SK-N-SH (cell line): ENCODE data around the gene RNLS. TPM values are rescaled to one million over a fixed set of nuclear protein-coding genes. Genes with fewer than 3 reads are reported as not detected.

Experiments
- CTCF ChIA-PET: fragments of 300-600, 350-600 bp; formaldehyde crosslinking; extraction: SDS; loops from one replicate; lab custom pipeline; 2021; lab: Yijun Ruan, JAX
- POLR2A ChIA-PET: fragments of 350-600 bp; sonication (Branson Sonifier 250); formaldehyde crosslinking; extraction: SDS; loops from one replicate; lab custom pipeline; 2020; ENCODE audit warnings: antibody characterized with exemption, inconsistent platforms; lab: Yijun Ruan, JAX
- DNase-seq: peaks from one replicate; pipeline ENCODE4 v3.0.0; 2012
- H2AFZ ChIP-seq: fragments of 200-600 bp; sonication (generic); 2 replicates; pipeline ENCODE4 v1.8.1; 2016; ENCODE audit warnings: antibody characterized with exemption, mild to moderate bottlenecking, low read depth
- H3F3A ChIP-seq: fragments of 200-600 bp; sonication (generic); replicated peaks from 2 replicates; pipeline ENCODE3; 2016; ENCODE audit warnings: antibody characterized with exemption, mild to moderate bottlenecking; ENCODE audit not compliant: insufficient read depth
- H3K27ac ChIP-seq, 2 experiments: fragments of 200-500 bp in 1 of 2; fragments of 200-600 bp in 1 of 2; sonication (Bioruptor generic) in 1 of 2; sonication (generic), shearing (Covaris generic) in 1 of 2; 2 replicates each; pipeline versions ENCODE4 v1.5.1 to v1.6.1; 2014 to 2016; ENCODE audit warnings: low read depth in 2 of 2, inconsistent platforms in 1 of 2, low read length in 1 of 2, mild to moderate bottlenecking in 1 of 2, mixed read lengths in 1 of 2
- H3K27me3 ChIP-seq: fragments of 200-600 bp; sonication (generic), shearing (Covaris generic); 2 replicates; pipeline ENCODE4 v1.6.1; 2016; ENCODE audit warnings: mixed run types; ENCODE audit not compliant: insufficient read depth
- H3K36me3 ChIP-seq, 2 experiments: fragments of 200-500 bp in 1 of 2; fragments of 200-600 bp in 1 of 2; sonication (Bioruptor generic) in 1 of 2; sonication (generic) in 1 of 2; replicated peaks in 1 of 2; 2 replicates each; pipeline versions ENCODE3 to v1.5.1; 2014 to 2016; ENCODE audit warnings: low read length in 1 of 2, mild to moderate bottlenecking in 1 of 2; ENCODE audit not compliant: insufficient read depth in 2 of 2, control insufficient read depth in 1 of 2
- H3K4me1 ChIP-seq, 2 experiments: fragments of 200-500 bp in 1 of 2; fragments of 200-600 bp in 1 of 2; sonication (Bioruptor generic) in 1 of 2; sonication (generic), shearing (Covaris generic) in 1 of 2; 2 replicates each; pipeline versions ENCODE4 v1.5.1 to v1.6.1; 2014 to 2016; ENCODE audit warnings: low read depth in 1 of 2, low read length in 1 of 2, mixed run types in 1 of 2; ENCODE audit not compliant: insufficient read depth in 2 of 2, control insufficient read depth in 1 of 2
- H3K4me2 ChIP-seq: fragments of 200-600 bp; sonication (generic), shearing (Covaris generic); 2 replicates; pipeline ENCODE4 v1.6.1; 2017; ENCODE audit warnings: mixed run types
- H3K4me3 ChIP-seq, 2 experiments: fragments of 200-500 bp in 1 of 2; fragments of 200-600 bp in 1 of 2; sonication (Bioruptor generic) in 1 of 2; sonication (generic), shearing (Covaris generic) in 1 of 2; 2 replicates each; pipeline versions ENCODE4 v1.5.1 to v1.8.1; 2014 to 2016; ENCODE audit warnings: low read depth in 2 of 2, inconsistent platforms in 1 of 2, low read length in 1 of 2, mild to moderate bottlenecking in 1 of 2, mixed read lengths in 1 of 2, moderate library complexity in 1 of 2
- H3K79me2 ChIP-seq: fragments of 200-600 bp; sonication (generic); 2 replicates; pipeline ENCODE4 v1.8.1; 2017; ENCODE audit warnings: mild to moderate bottlenecking; ENCODE audit not compliant: insufficient read depth
- H3K9ac ChIP-seq: fragments of 200-600 bp; sonication (generic); 2 replicates; pipeline ENCODE4 v1.6.1; 2017; ENCODE audit warnings: mixed run types
- H3K9me2 ChIP-seq: fragments of 200-600 bp; sonication (generic); 2 replicates; pipeline ENCODE4 v1.6.1; 2017; ENCODE audit warnings: mixed run types
- H3K9me3 ChIP-seq: fragments of 200-600 bp; sonication (generic); 2 replicates; pipeline ENCODE4 v1.6.1; 2017; ENCODE audit warnings: mixed run types, mild to moderate bottlenecking, moderate library complexity
- H4K20me1 ChIP-seq: fragments of 200-600 bp; sonication (generic); 2 replicates; pipeline ENCODE4 v1.6.1; 2017; ENCODE audit warnings: mild to moderate bottlenecking, mixed run types; ENCODE audit not compliant: insufficient read depth
- CHD2 ChIP-seq: fragments of 150-350 bp; IDR thresholded peaks from 2 replicates; pipeline ENCODE4 v1.6.1; 2018; ENCODE audit warnings: low read length; ENCODE audit not compliant: partially characterized antibody
- ELF1 ChIP-seq: IDR thresholded peaks from 2 replicates; pipeline ENCODE4 v1.4.0; 2012
- FOSL2 ChIP-seq: IDR thresholded peaks from 2 replicates; pipeline ENCODE4 v1.4.0; 2012; ENCODE audit warnings: low read depth, mild to moderate bottlenecking, moderate library complexity, borderline replicate concordance
- GATA2 ChIP-seq: sonication (generic); formaldehyde crosslinking; IDR thresholded peaks from 2 replicates; pipeline ENCODE4 v1.5.0; 2020; ENCODE audit warnings: mild to moderate bottlenecking, missing genetic modification reagents
- MEF2A ChIP-seq: IDR thresholded peaks from 2 replicates; pipeline ENCODE4 v1.4.0; 2012; ENCODE audit warnings: low read depth, borderline replicate concordance
- MXI1 ChIP-seq: IDR thresholded peaks from 2 replicates; pipeline ENCODE4 v1.6.1; 2012; ENCODE audit warnings: mild to moderate bottlenecking, low read depth, low read length, improper control_type of control experiment
- NFIC ChIP-seq: IDR thresholded peaks from 2 replicates; pipeline ENCODE4 v1.4.0; 2012; ENCODE audit warnings: borderline replicate concordance
- POLR2AphosphoS5 ChIP-seq: IDR thresholded peaks from 2 replicates; pipeline ENCODE4 v1.6.1; 2012; ENCODE audit warnings: low read depth, low read length
- RFX5 ChIP-seq: IDR thresholded peaks from 2 replicates; pipeline ENCODE4 v1.6.1; 2012; ENCODE audit warnings: mild to moderate bottlenecking, improper control_type of control experiment, low read length
- TAF1 ChIP-seq: IDR thresholded peaks from 2 replicates; pipeline ENCODE4 v1.6.1; 2012; ENCODE audit warnings: low read depth, mild to moderate bottlenecking, low read length, moderate library complexity, borderline replicate concordance
- TCF12 ChIP-seq: IDR thresholded peaks from 2 replicates; pipeline ENCODE4 v1.4.0; 2012
- WGBS: methylation state at CpG from one replicate; pipeline ENCODE4 v1.1.6; 2017; ENCODE audit warnings: low lambda C conversion rate; 5-methylcytosine and 5-hydroxymethylcytosine counted together
- polyA plus RNA-seq, 3 experiments: library from polyadenylated mRNA; depleted of rRNA; stranded (reverse); fragments of >200 nt; gene quantifications; 2 replicates each; pipeline ENCODE4 v1.2.3, GENCODE V29; 2012
- TF ChIP-seq, protein P1 (sequence below): fragments of 200-600 bp; sonication (generic); IDR thresholded peaks from 2 replicates; pipeline ENCODE4 v1.6.1; 2017; ENCODE audit warnings: antibody characterized with exemption, mild to moderate bottlenecking, moderate library complexity
- TF ChIP-seq, protein P2 (sequence below): IDR thresholded peaks from 2 replicates; pipeline ENCODE4 v1.4.0; 2012; ENCODE audit warnings: low read depth, borderline replicate concordance
- TF ChIP-seq, protein P3 (sequence below): fragments of 150-350 bp; IDR thresholded peaks from 2 replicates; pipeline ENCODE4 v1.6.1; 2016; ENCODE audit warnings: mild to moderate bottlenecking, low read depth, low read length

Gene RNLS
- polyA plus RNA-seq, 1 of the 3 experiments (the other 2 are of a cell fraction): not detected

DNA sequence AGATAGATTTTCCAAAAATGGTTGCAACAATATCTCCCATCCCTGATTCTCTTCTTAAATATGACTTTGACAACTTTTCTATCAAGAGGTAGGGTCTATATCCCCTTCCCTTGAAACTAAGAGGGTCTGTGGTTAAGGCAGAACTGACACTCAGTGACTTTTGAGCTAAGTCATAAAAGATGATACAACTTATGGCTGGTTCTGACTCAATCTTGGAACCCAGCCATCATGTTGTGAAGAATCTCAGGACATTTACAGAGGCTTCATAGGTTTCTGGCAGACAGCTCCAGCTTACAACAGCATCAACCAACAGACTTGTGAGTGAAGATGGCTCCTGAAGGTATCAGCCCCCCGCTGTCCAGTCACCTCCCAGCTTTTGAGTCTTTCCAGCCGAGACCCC is 203.5 kb downstream of the RNLS start (continued):
- TF ChIP-seq, protein P1, sequence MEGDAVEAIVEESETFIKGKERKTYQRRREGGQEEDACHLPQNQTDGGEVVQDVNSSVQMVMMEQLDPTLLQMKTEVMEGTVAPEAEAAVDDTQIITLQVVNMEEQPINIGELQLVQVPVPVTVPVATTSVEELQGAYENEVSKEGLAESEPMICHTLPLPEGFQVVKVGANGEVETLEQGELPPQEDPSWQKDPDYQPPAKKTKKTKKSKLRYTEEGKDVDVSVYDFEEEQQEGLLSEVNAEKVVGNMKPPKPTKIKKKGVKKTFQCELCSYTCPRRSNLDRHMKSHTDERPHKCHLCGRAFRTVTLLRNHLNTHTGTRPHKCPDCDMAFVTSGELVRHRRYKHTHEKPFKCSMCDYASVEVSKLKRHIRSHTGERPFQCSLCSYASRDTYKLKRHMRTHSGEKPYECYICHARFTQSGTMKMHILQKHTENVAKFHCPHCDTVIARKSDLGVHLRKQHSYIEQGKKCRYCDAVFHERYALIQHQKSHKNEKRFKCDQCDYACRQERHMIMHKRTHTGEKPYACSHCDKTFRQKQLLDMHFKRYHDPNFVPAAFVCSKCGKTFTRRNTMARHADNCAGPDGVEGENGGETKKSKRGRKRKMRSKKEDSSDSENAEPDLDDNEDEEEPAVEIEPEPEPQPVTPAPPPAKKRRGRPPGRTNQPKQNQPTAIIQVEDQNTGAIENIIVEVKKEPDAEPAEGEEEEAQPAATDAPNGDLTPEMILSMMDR: no peak

DNA sequence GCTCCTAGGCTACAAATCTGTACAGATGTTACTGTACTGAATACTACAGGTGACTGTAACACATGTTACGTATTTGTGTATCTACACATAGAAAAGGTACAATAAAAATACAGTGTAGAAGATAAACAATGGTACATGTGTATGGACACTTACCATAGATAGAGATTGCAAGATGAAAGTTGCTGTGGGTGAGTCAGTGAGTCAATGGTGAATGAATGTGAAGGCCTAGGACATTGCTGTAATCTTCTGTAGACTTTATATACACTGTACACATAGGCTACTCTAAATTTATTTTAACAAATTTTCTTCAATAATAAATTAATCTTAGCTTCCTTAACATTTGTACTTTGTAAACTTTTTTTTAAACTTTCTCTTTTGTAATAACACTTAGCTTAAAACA is 205.6 kb downstream of the RNLS start:
- no peak for DNase-seq
- WGBS: 86% methylated on average over 1 of the region's 1 CpG
- CTCF ChIA-PET: interaction anchor here (1.0 to 2.6 kb wide), 3 partner anchors 12 to 130 kb away, joined by 3 to 12 read pairs (median 3); no protein-coding TSS in a partner anchor

GRCh38 chr10:88374392-88375175 is 208.5 kb downstream of the RNLS start:
- H3K4me1 ChIP-seq: peaks cover 0 to 1% of the 10 kb centered on the region in 2 experiments; a peak in 2 of 4 replicates
- no peaks in the 10 kb centered on the region for H3K27me3 ChIP-seq
- no peak overlapping the region for H3K9ac ChIP-seq
- ChIA-PET CTCF (interaction anchor here (0.7 to 1.6 kb wide), 3 partner anchors 8 to 28 kb away, joined by 3 read pairs; no protein-coding TSS in a partner anchor), POLR2A (no interaction called here)
- no peak for DNase-seq
- no peak overlapping the region for H3K4me2 ChIP-seq
- no peaks in the 10 kb centered on the region for H3K9me2 ChIP-seq
- 91% methylated on average over 4 of the region's 4 CpGs for WGBS
- no peaks in the 10 kb centered on the region for H3K79me2 ChIP-seq
- no peaks in the 10 kb centered on the region for H3F3A ChIP-seq
- H3K4me3 ChIP-seq: no peak overlapping the region
- no peaks in the 10 kb centered on the region for H3K9me3 ChIP-seq
- no peaks in the 10 kb centered on the region for H3K36me3 ChIP-seq
- no peak overlapping the region for H2AFZ ChIP-seq
- no peak overlapping the region for H3K27ac ChIP-seq
- no peaks in the 10 kb centered on the region for H4K20me1 ChIP-seq
- no peak for TF ChIP-seq TCF12
- TF ChIP-seq, protein P2, sequence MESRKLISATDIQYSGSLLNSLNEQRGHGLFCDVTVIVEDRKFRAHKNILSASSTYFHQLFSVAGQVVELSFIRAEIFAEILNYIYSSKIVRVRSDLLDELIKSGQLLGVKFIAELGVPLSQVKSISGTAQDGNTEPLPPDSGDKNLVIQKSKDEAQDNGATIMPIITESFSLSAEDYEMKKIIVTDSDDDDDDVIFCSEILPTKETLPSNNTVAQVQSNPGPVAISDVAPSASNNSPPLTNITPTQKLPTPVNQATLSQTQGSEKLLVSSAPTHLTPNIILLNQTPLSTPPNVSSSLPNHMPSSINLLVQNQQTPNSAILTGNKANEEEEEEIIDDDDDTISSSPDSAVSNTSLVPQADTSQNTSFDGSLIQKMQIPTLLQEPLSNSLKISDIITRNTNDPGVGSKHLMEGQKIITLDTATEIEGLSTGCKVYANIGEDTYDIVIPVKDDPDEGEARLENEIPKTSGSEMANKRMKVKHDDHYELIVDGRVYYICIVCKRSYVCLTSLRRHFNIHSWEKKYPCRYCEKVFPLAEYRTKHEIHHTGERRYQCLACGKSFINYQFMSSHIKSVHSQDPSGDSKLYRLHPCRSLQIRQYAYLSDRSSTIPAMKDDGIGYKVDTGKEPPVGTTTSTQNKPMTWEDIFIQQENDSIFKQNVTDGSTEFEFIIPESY: no peak
- TF ChIP-seq TAF1: no peak
- TF ChIP-seq POLR2AphosphoS5: no peak
- TF ChIP-seq, protein P3, sequence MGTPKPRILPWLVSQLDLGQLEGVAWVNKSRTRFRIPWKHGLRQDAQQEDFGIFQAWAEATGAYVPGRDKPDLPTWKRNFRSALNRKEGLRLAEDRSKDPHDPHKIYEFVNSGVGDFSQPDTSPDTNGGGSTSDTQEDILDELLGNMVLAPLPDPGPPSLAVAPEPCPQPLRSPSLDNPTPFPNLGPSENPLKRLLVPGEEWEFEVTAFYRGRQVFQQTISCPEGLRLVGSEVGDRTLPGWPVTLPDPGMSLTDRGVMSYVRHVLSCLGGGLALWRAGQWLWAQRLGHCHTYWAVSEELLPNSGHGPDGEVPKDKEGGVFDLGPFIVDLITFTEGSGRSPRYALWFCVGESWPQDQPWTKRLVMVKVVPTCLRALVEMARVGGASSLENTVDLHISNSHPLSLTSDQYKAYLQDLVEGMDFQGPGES: no peak
- no peak for TF ChIP-seq FOSL2
- TF ChIP-seq CHD2: no peak
- TF ChIP-seq MEF2A: no peak
- no peak for TF ChIP-seq MXI1
- TF ChIP-seq ELF1: no peak

More for the DNA sequence above, 205.6 kb downstream of the RNLS start:
- H3K9me2 ChIP-seq: no peaks in the 10 kb centered on the region
- no peaks in the 10 kb centered on the region for H3K79me2 ChIP-seq
- H3K4me2 ChIP-seq: no peak overlapping the region
- H3K9me3 ChIP-seq: peaks cover 2% of the 10 kb centered on the region; the same call in 1 of the 2 replicates
- no peaks in the 10 kb centered on the region for H3F3A ChIP-seq
- POLR2A ChIA-PET: no interaction called here
- no peaks in the 10 kb centered on the region for H3K36me3 ChIP-seq
- H2AFZ ChIP-seq: no peak overlapping the region
- no peak overlapping the region for H3K27ac ChIP-seq
- H3K9ac ChIP-seq: no peak overlapping the region
- no peaks in the 10 kb centered on the region for H4K20me1 ChIP-seq
- no peaks in the 10 kb centered on the region for H3K27me3 ChIP-seq
- no peak overlapping the region for H3K4me3 ChIP-seq
- TF ChIP-seq RFX5: no peak
- TF ChIP-seq, protein P1: no peak
- no peak for TF ChIP-seq FOSL2
- TF ChIP-seq NFIC: no peak
- no peak for TF ChIP-seq GATA2 (CRISPR knock-in tag)
- peaks cover 0 to 5% of the 10 kb centered on the region in 2 experiments; a peak in 2 of 4 replicates for H3K4me1 ChIP-seq
